C4-2B (cell line): ENCODE measurements around the gene C12orf60.

Experiments
- H3K27ac ChIP-seq: fragments of 450-650 bp; 2 replicates; pipeline ENCODE4 v1.5.1; 2017
- CTCF ChIP-seq: fragments of 450-650 bp; conservative IDR thresholded peaks from 2 replicates; pipeline ENCODE4 v1.5.1; 2017; ENCODE audit warnings: mild to moderate bottlenecking
- ZFX ChIP-seq: fragments of 450-650 bp; IDR thresholded peaks from 2 replicates; pipeline ENCODE4 v1.6.1; 2017

C12orf60 gene

GRCh38 chr12:14849661-14850060 lies 46.2 kb downstream of the C12orf60 start:
- H3K27ac ChIP-seq = no peak overlapping the region
- TF ChIP-seq ZFX (no peak), CTCF (no peak)

GRCh38 chr12:14850929-14851663 lies 47.6 kb downstream of the C12orf60 start:
- no peak overlapping the region for H3K27ac ChIP-seq
- TF ChIP-seq ZFX (no peak), CTCF (no peak)

- H3K27ac ChIP-seq = no peak overlapping the region
- TF ChIP-seq CTCF = no peak
- no peak for TF ChIP-seq ZFX
These were observed 49.4 kb downstream of the C12orf60 start for GRCh38 chr12:14852880-14853279.

- TF ChIP-seq CTCF (no peak), ZFX (no peak)
- H3K27ac ChIP-seq = no peak overlapping the region
These were observed 50.5 kb downstream of the C12orf60 start for GRCh38 chr12:14853961-14854360.

- no peak overlapping the region for H3K27ac ChIP-seq
- TF ChIP-seq ZFX = no peak
- no peak for TF ChIP-seq CTCF
These were observed 51.2 kb downstream of the C12orf60 start for GRCh38 chr12:14854586-14855183.

GRCh38 chr12:14858513-14858912 lies 55.0 kb downstream of the C12orf60 start:
- H3K27ac ChIP-seq = no peak overlapping the region
- TF ChIP-seq ZFX (no peak), CTCF (no peak)

- TF ChIP-seq CTCF (no peak), ZFX (no peak)
- no peak overlapping the region for H3K27ac ChIP-seq
These were observed 57.0 kb downstream of the C12orf60 start for GRCh38 chr12:14860490-14860889.
